ENCODE measurements around the gene NAT14. TPM values are rescaled to one million over a fixed set of nuclear protein-coding genes. Genes with fewer than 3 reads are reported as not detected.
"Not testable (repeated sequence)": the region's sequence is repeated elsewhere in the genome, so short reads cannot be mapped to it uniquely, and the experiment has no call there.

Gene NAT14
- total RNA-seq, 1 experiment from 2014 or later, result 25.9 TPM

DNA sequence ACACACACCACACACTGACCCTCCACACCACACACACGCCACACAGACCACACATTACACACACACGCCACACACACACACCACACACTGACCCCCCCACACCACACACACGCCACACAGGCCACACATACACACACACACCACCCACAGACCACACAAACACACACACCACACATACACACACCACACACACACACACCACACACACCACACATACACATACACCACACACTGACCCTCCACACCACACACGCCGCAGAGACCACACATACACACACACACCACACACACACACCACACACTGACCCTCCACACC is 36.9 kb upstream of the NAT14 start:
- not testable (repeated sequence) for H3K4me1 ChIP-seq; H3K9me3 ChIP-seq (replicated peaks); H3K27me3 ChIP-seq; H3K4me3 ChIP-seq; DNase-seq; H3K27ac ChIP-seq; H3K36me3 ChIP-seq

DNA sequence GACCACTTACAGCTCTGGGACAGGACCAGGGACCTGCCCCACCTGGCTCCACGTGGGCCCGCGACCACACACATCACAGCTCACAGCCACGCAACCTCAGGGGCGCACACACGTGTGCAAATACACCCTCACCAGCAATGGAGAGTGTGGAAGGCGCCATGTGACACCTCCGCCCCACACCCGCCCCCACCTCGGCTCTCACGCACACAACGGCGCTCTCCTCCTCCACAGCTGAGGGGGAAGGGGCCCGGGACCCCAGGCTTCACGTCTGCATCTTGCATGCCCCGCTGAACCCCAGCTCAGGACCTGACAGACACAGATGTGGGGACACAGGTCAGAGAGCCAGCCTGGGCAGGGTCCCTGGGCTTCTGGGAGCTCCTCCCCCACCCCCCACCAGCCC is 35.5 kb upstream of the NAT14 start:
- H3K4me1 ChIP-seq, result no peaks in the 10 kb centered on the region
- H3K9me3 ChIP-seq (replicated peaks), result no peaks in the 10 kb centered on the region
- H3K36me3 ChIP-seq, result no peaks in the 10 kb centered on the region; the same call in 1 of the 2 replicates
- H3K27me3 ChIP-seq, result no peaks in the 10 kb centered on the region
- no peak overlapping the region for H3K4me3 ChIP-seq
- H3K27ac ChIP-seq, result no peak overlapping the region
- DNase-seq, result no peak

DNA sequence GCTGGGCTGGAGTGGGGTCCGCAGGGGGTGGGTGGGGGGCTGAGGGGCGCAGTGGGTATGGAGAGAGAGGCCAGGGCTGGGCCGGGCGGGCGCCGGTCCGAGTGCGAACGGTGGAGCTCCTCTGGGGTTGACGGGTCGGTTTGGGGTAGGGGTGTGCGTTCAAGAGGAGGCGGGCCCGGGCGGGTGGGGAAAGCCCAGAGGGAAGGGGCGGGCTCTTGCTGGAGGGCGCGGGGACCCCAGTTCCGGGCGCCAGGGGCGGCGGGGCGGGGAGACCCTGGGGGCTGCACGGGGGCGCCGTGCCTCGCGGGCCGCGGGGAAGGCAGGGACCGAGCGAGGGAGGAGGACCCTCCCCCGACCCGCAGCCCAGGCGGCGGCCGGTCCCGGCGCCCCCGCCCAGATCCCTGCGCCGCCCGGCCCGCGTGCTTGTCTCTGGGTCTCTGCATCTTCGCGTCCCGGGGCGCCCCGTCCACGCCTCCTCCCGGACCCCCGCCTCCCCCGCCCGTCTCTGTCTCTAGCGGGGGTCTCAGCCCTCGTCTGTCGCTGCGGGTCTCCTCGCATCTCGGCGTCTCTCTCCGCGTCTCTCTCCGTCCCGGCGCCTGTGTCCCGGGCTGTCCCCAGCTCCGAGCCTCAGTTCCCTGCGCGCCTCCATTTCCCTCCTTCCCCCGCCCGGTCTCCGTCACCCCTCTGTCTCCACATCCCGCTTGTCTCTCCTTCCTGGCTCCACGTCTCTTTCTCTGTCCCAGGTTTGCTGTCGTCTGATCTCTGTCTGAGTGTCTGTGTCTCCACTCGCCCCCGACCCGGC is 33.6 kb upstream of the NAT14 start:
- Histone ChIP-seq H3K9me3 (replicated peaks) (no peaks in the 10 kb centered on the region), H3K4me1 (no peaks in the 10 kb centered on the region), H3K4me3 (peak overlapping the region; percentile 17; the same call in 1 of the 2 replicates), H3K27me3 (no peaks in the 10 kb centered on the region), H3K27ac (no peak overlapping the region), H3K36me3 (no peaks in the 10 kb centered on the region; the same call in 1 of the 2 replicates)
- DNase-seq, result no peak

DNA sequence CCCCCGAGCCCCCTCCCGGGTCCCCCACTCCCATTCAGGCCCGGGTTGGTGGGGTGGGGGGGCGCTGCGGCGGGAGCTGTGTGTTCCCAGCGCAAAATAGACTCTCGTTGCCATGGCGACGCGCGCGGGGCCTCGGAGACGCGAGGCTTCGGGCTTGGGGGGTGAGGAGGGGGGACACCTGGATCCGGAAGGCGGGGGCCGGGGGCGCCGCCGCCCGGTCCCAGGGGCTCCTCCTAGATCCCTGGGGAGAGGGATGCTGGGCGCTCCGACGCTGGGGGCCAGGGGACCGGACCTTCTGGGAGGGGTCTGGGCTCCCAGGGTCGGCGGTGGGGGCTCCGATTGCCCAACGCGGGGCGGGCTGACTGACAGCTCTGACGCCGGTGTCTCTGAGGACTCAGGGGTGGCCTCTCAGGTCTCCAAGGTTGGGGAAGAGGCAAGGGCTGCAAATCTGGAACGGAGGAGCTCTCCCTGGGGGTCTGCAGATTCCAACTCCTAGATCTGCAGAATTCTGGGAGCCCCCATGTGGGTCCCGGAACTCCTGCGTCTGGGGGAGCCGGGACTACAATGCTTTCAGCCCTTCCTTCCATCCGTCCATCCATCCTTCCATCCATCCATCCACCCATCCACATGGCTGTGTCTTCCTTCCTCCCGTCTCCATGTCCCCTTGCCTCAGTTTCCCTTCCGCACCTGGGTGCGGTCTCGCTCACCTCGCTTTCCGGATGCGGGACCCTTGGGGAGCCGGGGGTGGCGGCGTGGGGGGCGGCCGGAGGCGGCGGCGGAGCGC is 32.8 kb upstream of the NAT14 start:
- H3K4me1 ChIP-seq, result no peaks in the 10 kb centered on the region
- H3K27me3 ChIP-seq, result no peaks in the 10 kb centered on the region
- no peak for DNase-seq
- H3K27ac ChIP-seq, result no peak overlapping the region
- no peaks in the 10 kb centered on the region for H3K9me3 ChIP-seq (replicated peaks)
- no peak overlapping the region for H3K4me3 ChIP-seq
- no peaks in the 10 kb centered on the region; the same call in 1 of the 2 replicates for H3K36me3 ChIP-seq

DNA sequence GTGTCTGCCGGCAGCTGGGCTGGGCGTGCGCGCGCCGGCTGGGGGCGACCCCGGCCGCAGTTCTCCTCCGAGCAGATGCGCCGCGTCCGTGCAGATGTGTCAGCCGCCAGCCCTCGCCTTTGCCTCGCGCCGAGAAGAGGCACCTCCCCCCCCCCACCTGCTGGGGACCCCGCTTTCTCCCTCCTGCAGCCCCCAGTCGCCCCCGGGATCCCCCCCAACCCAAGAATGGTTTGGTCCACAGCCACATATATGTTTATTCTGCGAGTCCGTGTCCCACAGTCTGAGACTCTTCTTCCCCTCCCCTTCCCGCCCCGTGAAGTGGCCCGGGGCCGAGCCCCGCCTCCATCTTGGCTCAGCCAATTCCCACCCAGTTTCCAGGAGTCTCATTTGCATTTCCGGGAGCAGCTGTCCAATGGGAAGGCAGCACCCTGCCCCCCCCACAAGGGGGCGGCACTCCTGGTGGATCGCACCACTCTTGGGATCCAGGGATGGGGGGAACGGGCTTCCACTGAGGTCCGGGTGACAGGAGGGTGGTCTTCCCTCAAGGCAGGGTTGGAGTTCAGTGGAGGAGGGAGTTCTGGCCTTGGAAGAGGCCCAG is 32.1 kb upstream of the NAT14 start:
- peak; percentile 79 to 81 for DNase-seq
- Histone ChIP-seq H3K9me3 (replicated peaks) (no peaks in the 10 kb centered on the region), H3K4me3 (no peak overlapping the region), H3K36me3 (no peaks in the 10 kb centered on the region; the same call in 1 of the 2 replicates), H3K4me1 (no peaks in the 10 kb centered on the region), H3K27me3 (no peaks in the 10 kb centered on the region), H3K27ac (no peak overlapping the region)

DNA sequence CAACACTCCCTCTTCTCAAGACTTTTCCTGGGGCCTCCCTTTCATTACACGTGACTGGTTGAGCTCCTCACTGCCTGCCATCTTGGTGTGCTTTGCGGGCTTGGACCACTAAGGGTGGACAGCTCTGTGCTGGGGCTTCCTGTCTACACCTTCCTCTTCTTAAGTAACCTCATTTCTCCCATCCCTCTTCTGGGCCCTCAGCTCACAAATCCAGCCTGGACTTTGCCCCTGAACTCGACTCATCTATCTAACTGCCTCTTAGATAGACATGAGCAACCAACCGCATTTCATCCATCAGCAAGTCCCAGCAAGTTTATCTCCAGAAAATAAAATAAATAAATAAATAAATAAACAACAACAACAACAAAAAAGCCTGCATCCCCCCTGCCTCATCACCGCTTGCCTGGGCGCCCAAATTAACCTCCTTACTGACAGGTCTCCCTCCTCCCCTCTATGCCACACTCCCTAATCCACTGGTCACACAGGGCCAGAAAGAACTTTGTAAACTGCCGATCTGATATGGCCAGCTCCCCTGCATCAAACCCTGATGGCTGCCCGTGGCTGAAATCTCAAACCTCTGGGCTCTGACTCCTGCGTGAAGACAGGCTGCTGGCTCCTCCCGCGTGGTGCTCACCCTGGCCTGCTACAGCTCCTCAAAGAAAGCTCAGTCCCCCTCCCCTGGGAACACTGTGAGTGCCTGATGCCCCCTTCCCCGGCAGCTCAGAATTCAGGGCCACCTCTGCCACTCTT is 31.3 kb upstream of the NAT14 start:
- Histone ChIP-seq H3K36me3 (no peaks in the 10 kb centered on the region; the same call in 1 of the 2 replicates), H3K27me3 (no peaks in the 10 kb centered on the region), H3K4me3 (no peak overlapping the region), H3K4me1 (no peaks in the 10 kb centered on the region), H3K27ac (no peak overlapping the region), H3K9me3 (replicated peaks) (no peaks in the 10 kb centered on the region)
- DNase-seq, result no peak

DNA sequence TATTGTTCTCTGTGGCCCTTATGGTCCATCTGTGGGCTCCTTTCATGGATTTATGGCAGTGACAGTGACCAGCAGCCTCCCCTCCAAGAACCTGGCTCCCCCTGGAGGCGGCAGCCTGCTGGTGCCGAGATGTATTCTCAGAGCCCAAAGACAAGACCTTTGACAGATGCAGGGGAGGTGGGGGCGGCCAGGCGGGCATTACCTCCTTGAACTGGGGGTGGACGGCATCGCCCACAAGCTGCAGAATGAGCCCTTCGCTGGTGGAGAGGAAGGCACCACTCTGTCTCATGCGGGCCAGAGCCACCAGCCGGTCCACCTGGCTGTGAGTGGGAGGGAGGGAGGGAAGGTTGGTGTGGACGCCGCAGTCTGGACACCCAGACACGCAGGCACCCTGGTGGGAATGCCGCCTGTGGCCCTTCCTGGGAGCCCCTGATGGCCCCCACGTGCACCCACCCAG is 30.2 kb upstream of the NAT14 start:
- no peaks in the 10 kb centered on the region for H3K9me3 ChIP-seq (replicated peaks)
- no peaks in the 10 kb centered on the region; the same call in 1 of the 2 replicates for H3K36me3 ChIP-seq
- H3K27ac ChIP-seq, result no peak overlapping the region
- no peaks in the 10 kb centered on the region for H3K4me1 ChIP-seq
- no peak overlapping the region for H3K4me3 ChIP-seq
- H3K27me3 ChIP-seq, result no peaks in the 10 kb centered on the region
- DNase-seq, result peak; percentile 54 to 63

DNA sequence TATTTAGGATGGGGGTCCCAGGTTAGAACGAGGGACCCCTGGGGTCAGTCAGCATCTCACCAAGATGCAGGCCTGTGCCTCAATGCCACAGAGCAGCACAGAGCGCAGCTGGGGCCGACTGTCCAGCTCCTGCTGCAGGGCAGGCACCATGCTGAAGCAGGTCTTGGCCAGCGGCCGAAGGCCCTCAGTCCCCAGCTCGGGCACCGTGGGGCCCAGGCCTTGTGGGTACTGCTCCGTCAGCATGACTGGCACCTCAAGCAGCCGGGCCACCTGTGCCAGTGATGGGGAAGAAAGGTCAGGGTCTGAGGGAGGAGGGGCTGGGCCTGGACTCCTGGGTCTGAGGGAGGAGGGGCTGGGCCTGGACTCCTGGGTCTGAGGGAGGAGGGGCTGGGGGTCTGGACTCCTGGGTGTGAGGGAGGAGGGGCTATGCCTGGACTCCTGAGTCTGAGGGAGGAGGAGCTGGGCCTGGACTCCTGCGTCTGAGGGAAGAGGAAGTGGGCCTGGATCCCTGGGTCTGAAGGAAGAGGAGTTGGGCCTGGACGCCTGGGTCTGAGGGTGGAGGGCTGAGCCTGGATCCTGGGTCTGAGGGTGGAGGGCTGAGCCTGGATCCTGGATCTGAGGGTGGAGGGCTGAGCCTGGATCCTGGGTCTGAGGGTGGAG is 29.3 kb upstream of the NAT14 start:
- Histone ChIP-seq H3K27ac (no peak overlapping the region), H3K4me3 (no peak overlapping the region), H3K9me3 (replicated peaks) (no peaks in the 10 kb centered on the region), H3K36me3 (no peaks in the 10 kb centered on the region; the same call in 1 of the 2 replicates), H3K27me3 (no peaks in the 10 kb centered on the region), H3K4me1 (peaks cover 6% of the 10 kb centered on the region; the same call in 1 of the 2 replicates)
- DNase-seq, result no peak

DNA sequence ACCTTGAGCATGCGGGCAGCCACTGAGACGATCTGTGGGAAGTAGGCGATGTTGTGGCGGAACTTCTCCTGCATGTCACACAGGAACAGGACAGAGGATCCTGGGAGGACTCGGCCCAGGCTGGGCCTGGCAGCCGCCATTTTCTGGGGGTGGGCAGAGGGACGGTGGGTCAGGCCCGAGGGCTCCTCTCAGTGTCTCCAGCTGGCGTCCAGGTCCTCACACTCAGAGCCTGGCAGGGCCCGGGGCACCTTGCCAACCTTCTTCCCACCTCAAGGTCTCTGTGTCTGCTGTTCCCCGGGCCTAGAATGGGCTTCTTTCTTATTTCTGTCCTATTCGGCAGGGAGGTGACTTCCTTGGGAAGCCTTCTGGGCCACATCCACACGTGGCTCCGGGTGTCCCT is 28.6 kb upstream of the NAT14 start:
- no peak overlapping the region for H3K27ac ChIP-seq
- H3K36me3 ChIP-seq, result no peaks in the 10 kb centered on the region; the same call in 1 of the 2 replicates
- H3K4me3 ChIP-seq, result no peak overlapping the region
- H3K4me1 ChIP-seq, result peaks cover 7% of the 10 kb centered on the region; the same call in 1 of the 2 replicates
- H3K27me3 ChIP-seq, result no peaks in the 10 kb centered on the region
- H3K9me3 ChIP-seq (replicated peaks), result no peaks in the 10 kb centered on the region
- DNase-seq, result no peak

DNA sequence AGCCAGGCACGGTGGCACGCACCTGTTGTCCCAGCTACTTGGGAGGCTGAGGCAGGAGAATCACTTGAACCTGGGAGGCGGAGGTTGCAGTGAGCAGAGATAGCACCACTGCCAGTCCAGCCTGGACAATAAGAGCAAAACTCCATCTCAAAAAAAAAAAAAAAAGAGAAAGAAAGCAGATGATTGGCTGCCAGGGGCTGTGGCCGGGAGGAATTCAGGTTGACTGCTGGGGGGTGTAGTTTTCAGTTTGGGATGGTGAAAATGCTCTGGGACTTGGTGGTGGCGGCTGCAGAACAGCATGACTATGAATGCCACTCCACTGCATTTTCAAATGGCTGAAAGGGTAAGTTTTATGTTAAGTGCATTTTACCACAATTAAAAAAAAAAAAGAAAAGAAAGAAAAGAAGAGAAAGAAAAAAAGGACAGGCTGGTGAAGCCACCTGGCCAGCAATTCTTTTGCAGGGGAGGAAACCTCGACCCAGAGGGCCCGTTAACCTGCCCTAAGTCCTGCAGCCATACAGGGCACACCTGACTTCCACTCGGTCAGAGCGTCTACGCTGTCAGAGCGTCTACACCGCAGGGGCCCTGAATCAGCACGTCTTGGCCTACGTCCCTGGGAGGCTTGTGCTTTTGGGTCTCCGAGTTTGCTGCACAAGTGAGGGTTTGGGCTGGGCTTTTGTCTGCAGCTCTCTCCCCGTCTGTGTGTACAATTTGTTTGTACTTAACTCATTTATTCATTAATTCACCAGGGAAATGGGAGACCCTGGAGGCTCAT is 27.1 kb upstream of the NAT14 start:
- no peak overlapping the region for H3K27ac ChIP-seq
- no peak for DNase-seq
- peaks cover 7% of the 10 kb centered on the region; the same call in 1 of the 2 replicates for H3K4me1 ChIP-seq
- H3K27me3 ChIP-seq, result no peaks in the 10 kb centered on the region
- no peaks in the 10 kb centered on the region for H3K9me3 ChIP-seq (replicated peaks)
- H3K4me3 ChIP-seq, result no peak overlapping the region
- H3K36me3 ChIP-seq, result no peaks in the 10 kb centered on the region; the same call in 1 of the 2 replicates

DNA sequence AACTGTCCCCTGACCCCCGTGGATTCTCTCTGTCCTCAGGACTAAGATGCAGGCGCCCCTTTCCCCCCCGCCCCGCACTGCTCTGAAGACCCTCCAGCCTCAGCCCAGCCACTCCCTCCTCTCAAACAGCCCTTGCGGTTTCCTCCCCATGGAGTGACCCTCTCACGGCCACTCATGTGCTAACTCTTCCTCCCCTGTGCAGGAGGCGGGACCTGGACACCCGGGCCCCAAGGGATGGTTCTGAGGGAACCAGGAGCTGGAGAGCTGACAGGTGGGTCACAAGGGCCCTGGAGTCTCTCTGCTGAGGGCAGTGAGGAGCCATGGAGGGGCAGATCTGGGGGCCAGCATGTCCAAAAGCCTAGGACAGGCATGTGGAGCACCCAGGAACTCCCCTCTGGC is 25.4 kb upstream of the NAT14 start:
- no peaks in the 10 kb centered on the region for H3K27me3 ChIP-seq
- H3K27ac ChIP-seq, result no peak overlapping the region
- DNase-seq, result no peak
- H3K9me3 ChIP-seq (replicated peaks), result no peaks in the 10 kb centered on the region
- H3K4me3 ChIP-seq, result no peak overlapping the region
- H3K36me3 ChIP-seq, result no peaks in the 10 kb centered on the region
- peaks cover 7% of the 10 kb centered on the region; the same call in 1 of the 2 replicates for H3K4me1 ChIP-seq

DNA sequence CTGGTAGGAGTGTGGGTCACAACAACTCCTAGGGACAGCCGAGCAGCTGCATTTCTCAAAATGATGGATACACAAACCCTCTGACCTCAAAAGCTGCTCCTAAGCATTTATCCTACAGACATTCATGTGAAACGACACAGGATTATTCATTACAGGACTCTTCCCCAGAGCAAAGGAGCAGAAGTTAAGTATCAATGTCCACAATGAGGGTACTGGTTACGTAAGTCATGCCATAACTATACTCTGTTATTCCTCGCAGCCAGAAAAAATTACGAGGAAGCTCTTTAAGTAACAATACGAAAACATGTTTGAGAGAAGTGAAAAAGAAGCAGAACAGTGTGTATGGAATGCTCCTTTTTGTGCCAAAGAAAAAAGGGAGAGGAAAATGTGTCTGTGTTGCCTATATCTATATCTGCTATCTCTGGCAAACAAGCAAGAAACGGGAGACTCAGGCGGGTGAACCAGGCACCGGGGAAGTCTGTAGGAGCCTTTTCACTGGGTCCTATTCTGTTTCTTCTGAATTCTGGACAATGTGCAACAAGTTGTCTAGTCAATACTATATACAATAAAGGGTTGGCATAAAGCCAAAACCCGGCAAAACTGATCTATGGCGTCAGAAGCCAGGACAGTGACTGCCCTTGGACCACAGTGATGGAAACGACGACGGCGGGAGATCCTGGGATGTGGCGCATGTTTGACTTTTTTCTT is 24.9 kb upstream of the NAT14 start:
- H3K9me3 ChIP-seq (replicated peaks), result no peaks in the 10 kb centered on the region
- peaks cover 7% of the 10 kb centered on the region; the same call in 1 of the 2 replicates for H3K4me1 ChIP-seq
- no peaks in the 10 kb centered on the region for H3K27me3 ChIP-seq
- H3K36me3 ChIP-seq, result no peaks in the 10 kb centered on the region
- no peak for DNase-seq
- H3K4me3 ChIP-seq, result peak overlapping the region; percentile 69
- H3K27ac ChIP-seq, result no peak overlapping the region; the same call in 1 of the 2 replicates

All from SJCRH30 (cell line).